HG03469 (cell line): ENCODE measurements around the gene TBX10.
A peak's percentile ranks its signal among the peaks of the same experiment; 100 is the strongest.

Experiments used
- ATAC-seq: cut with Tn5 transposase; IDR thresholded peaks from one replicate; pipeline ENCODE4 v1.9.1; 2021; ENCODE audit warnings: mild to moderate bottlenecking, moderate library complexity, moderate number of reproducible peaks; ENCODE audit not compliant: unreplicated experiment

TBX10 gene

GRCh38 chr11:67617243-67617953 lies 22.2 kb downstream of the TBX10 start:
- ATAC-seq = no peak

- ATAC-seq = no peak
Measured at GRCh38 chr11:67616431-67617242, 22.9 kb downstream of the TBX10 start.

- ATAC-seq = no peak
Measured at GRCh38 chr11:67615728-67616430, 23.7 kb downstream of the TBX10 start.

- ATAC-seq = no peak
Measured at GRCh38 chr11:67614730-67615714, 24.5 kb downstream of the TBX10 start.

- ATAC-seq = peak; percentile 61
Measured at GRCh38 chr11:67613960-67614715, 25.4 kb downstream of the TBX10 start.

- no peak for ATAC-seq
Measured at GRCh38 chr11:67613313-67613959, 26.1 kb downstream of the TBX10 start.

- no peak for ATAC-seq
Measured at GRCh38 chr11:67612751-67613150, 26.8 kb downstream of the TBX10 start.

- no peak for ATAC-seq
Measured at GRCh38 chr11:67611704-67612587, 27.6 kb downstream of the TBX10 start.

- ATAC-seq = no peak
Measured at GRCh38 chr11:67611165-67611564, 28.4 kb downstream of the TBX10 start.

- no peak for ATAC-seq
Measured at GRCh38 chr11:67610302-67610868, 29.2 kb downstream of the TBX10 start.

GRCh38 chr11:67609316-67609715 lies 30.2 kb downstream of the TBX10 start:
- ATAC-seq = no peak

GRCh38 chr11:67608486-67608885 lies 31.1 kb downstream of the TBX10 start:
- no peak for ATAC-seq

GRCh38 chr11:67607507-67607906 lies 32.1 kb downstream of the TBX10 start:
- no peak for ATAC-seq

- peak; percentile 74 for ATAC-seq
Measured at GRCh38 chr11:67606492-67607295, 32.9 kb downstream of the TBX10 start, which contains the start of gene NDUFV1. Gene NDUFV1 (plus strand): TSS chr11:67606936. CDS start chr11:67607005, 69 bp downstream.

- no peak for ATAC-seq
Measured at GRCh38 chr11:67606093-67606491, 33.5 kb downstream of the TBX10 start.

GRCh38 chr11:67605231-67606011 lies 34.1 kb downstream of the TBX10 start:
- no peak for ATAC-seq
